ENCODE measurements around the gene NELL2. TPM values are rescaled to one million over a fixed set of nuclear protein-coding genes. Genes with fewer than 3 reads are reported as not detected.

The NELL2 gene
- total and polyA plus RNA-seq, 9 of the 15 experiments (the other 6 are each of a cell fraction or from before 2014, with no cell fraction given) = 0.32 to 1.1 (median 0.53) TPM

DNA sequence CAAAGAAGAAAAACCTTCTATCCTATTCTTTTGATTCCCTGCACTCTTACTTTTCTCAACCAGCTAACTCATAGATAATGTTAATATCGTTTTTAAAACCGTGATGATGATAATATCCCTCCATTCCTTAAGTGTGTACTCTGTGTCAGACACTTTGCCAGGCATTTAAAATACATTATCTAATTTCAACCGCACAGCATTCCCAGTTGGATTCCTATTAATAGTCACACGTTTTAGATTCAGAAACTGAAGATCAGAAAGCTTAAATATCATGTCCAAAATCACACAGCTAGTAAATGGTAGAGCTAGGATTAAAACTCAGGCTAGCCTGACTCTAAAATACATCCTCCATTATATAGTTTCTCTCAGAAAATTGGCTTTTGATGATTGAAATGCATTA is 366.0 kb downstream of the NELL2 start (continued):
- TF ChIP-seq, protein P1, sequence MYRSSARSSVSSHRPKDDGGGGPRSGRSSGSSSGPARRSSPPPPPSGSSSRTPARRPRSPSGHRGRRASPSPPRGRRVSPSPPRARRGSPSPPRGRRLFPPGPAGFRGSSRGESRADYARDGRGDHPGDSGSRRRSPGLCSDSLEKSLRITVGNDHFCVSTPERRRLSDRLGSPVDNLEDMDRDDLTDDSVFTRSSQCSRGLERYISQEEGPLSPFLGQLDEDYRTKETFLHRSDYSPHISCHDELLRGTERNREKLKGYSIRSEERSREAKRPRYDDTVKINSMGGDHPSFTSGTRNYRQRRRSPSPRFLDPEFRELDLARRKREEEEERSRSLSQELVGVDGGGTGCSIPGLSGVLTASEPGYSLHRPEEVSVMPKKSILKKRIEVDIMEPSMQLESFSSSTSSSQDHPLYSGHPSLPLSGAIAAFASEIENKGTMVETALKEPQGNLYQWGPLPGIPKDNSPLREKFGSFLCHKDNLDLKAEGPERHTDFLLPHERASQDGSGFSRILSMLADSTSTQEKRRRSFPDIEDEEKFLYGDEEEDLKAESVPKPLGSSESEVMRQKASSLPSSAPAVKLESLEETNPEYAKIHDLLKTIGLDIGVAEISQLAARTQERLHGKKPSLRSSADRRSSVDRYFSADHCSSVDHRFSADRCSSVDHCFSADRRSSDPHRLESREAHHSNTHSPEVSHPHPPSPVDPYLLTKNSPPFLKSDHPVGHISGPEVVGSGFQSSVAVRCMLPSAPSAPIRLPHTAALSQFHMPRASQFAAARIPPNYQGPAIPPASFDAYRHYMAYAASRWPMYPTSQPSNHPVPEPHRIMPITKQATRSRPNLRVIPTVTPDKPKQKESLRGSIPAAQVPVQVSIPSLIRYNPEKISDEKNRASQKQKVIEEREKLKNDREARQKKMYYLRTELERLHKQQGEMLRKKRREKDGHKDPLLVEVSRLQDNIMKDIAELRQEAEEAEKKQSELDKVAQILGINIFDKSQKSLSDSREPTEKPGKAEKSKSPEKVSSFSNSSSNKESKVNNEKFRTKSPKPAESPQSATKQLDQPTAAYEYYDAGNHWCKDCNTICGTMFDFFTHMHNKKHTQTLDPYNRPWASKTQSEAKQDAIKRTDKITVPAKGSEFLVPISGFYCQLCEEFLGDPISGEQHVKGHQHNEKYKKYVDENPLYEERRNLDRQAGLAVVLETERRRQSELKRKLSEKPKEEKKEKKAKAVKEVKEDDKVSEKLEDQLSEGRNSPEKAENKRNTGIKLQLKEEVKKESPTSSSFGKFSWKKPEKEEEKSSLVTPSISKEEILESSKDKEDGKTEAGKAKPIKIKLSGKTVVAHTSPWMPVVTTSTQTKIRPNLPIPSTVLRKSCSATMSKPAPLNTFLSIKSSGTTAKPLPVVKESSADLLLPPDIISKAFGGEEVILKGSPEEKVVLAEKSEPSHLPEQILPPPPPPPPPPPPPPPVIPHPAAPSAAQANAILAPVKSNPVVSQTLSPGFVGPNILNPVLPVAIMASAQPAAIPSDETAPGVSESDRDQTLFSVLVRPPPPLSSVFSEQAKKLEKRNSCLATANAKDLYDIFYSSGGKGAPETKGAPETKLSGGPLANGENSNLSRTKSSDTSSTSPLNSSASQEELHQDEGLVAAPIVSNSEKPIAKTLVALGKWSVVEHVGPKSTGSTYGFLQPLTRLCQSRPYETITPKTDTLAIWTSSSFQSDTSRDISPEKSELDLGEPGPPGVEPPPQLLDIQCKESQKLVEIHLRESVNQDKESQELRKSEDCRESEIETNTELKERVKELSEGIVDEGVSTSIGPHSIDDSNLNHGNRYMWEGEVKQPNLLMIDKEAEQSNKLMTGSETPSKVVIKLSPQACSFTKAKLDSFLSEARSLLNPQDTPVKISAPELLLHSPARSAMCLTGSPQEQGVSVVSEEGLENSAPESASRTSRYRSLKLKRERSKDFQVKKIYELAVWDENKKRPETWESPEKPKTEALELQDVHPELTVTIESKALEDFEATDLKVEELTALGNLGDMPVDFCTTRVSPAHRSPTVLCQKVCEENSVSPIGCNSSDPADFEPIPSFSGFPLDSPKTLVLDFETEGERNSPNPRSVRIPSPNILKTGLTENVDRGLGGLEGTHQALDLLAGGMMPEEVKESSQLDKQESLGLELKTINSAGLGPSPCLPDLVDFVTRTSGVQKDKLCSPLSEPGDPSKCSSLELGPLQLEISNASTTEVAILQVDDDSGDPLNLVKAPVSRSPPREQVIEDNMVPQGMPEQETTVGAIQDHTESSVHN (IDR thresholded peaks at IDR 0.05; ENCODE audit: borderline replicate concordance in 1 of 2, low read depth in 1 of 2) = no peak
- TF ChIP-seq NFE2 (IDR thresholded peaks at IDR 0.05; ENCODE audit: low read depth) = no peak
- TF ChIP-seq ZNF23 (CRISPR knock-in tag; IDR thresholded peaks at IDR 0.05) = no peak
- no peak for TF ChIP-seq ZNF146 (CRISPR knock-in tag; IDR thresholded peaks at IDR 0.05; ENCODE audit: unreplicated experiment)
- no peak for TF ChIP-seq JUNB (CRISPR knock-in tag; conservative IDR thresholded peaks at IDR 0.05)

Measured in K562 (cell line).